Measurements from ENCODE around the gene PIWIL4.

The PIWIL4 gene

DNA sequence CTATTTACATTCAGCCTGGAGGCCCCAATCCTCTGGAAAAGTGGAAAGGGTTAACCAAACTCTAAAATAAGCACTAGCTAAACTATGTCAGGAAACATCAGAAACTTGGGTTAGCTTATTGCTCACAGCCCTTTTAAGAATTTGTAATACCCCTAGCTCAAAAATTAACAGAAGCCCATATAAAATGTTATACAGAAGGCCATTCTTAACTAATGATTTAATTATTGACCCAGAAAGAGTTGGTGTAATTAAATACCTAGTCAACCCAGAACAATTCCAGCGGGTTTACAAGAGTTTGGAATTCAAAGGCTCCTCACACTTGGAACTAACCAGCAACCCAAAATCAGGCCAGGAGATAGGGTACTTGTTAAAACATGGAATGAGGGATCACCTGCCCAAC lies 88.8 kb downstream of the PIWIL4 start:
- FAIRE-seq (no peak), DNase-seq (ENCODE audit: insufficient read length, low spot score) (no peak)
- TF ChIP-seq CTCF (IDR thresholded peaks at IDR 0.05; ENCODE audit: insufficient read depth, missing control alignments) = no peak

GRCh38 chr11:94656968-94657367 lies 89.8 kb downstream of the PIWIL4 start:
- DNase-seq (ENCODE audit: insufficient read length, low spot score) = no peak

DNA sequence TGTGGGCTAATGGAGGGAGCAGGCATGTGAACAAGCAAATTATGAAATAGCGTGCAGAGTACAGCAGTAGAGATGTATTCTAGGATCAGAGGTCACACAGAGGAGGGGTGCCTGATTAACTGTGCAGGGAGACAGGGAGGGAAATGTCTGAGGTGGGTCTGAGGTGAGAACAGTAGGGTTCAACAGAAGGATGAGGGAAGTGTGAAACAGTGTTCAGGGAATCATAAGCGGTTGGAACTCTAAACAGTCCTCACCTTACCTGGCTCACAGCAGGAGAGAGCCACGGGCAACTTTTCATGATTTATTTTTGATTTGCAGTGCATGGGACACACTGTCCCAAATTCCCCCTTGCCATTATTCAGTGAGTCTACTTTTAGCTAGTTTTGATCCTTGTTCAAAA lies 90.5 kb downstream of the PIWIL4 start:
- TF ChIP-seq CTCF (IDR thresholded peaks at IDR 0.05; ENCODE audit: insufficient read depth, missing control alignments) = no peak
- no peak for FAIRE-seq
- no peak for DNase-seq (ENCODE audit: insufficient read length, low spot score)

More at GRCh38 chr11:94656968-94657367, 89.8 kb downstream of the PIWIL4 start:
- FAIRE-seq = no peak
- TF ChIP-seq CTCF (IDR thresholded peaks at IDR 0.05; ENCODE audit: insufficient read depth, missing control alignments) = no peak

GRCh38 chr11:94658386-94658785 lies 91.2 kb downstream of the PIWIL4 start:
- FAIRE-seq = no peak
- no peak for DNase-seq (ENCODE audit: insufficient read length, low spot score)

GRCh38 chr11:94658888-94659287 lies 91.7 kb downstream of the PIWIL4 start:
- FAIRE-seq = no peak
- no peak for DNase-seq (ENCODE audit: insufficient read length, low spot score)
- no peak for TF ChIP-seq CTCF (IDR thresholded peaks at IDR 0.05; ENCODE audit: insufficient read depth, missing control alignments)

More at GRCh38 chr11:94658386-94658785, 91.2 kb downstream of the PIWIL4 start:
- TF ChIP-seq CTCF (IDR thresholded peaks at IDR 0.05; ENCODE audit: insufficient read depth, missing control alignments) = no peak

- FAIRE-seq (no peak), DNase-seq (ENCODE audit: insufficient read length, low spot score) (no peak)
- no peak for TF ChIP-seq CTCF (IDR thresholded peaks at IDR 0.05; ENCODE audit: insufficient read depth, missing control alignments)
Observed at GRCh38 chr11:94661444-94661843, 94.3 kb downstream of the PIWIL4 start.

- DNase-seq (ENCODE audit: insufficient read length, low spot score) = no peak
- no peak for TF ChIP-seq CTCF (IDR thresholded peaks at IDR 0.05; ENCODE audit: insufficient read depth, missing control alignments)
- FAIRE-seq = no peak
Observed at GRCh38 chr11:94662065-94662779, 95.1 kb downstream of the PIWIL4 start.

Data from D721Med (cell line).